ENCODE measurements around the gene LEKR1. TPM values are rescaled to one million over a fixed set of nuclear protein-coding genes. Genes with fewer than 3 reads are reported as not detected.
A peak's percentile ranks its signal among the peaks of the same experiment; 100 is the strongest.

LEKR1 gene
- total and polyA plus RNA-seq, 9 of the 15 experiments (the other 6 are each of a cell fraction or from before 2014, with no cell fraction given) = 0.76 to 1.8 (median 1.2) TPM

GRCh38 chr3:156803952-156804741, 22.0 kb upstream of the LEKR1 start (continued):
- TF ChIP-seq ZBTB40 (IDR thresholded peaks at IDR 0.05) (no peak), ZBTB40 (CRISPR knock-in tag; IDR thresholded peaks at IDR 0.05) (no peak), HLTF (IDR thresholded peaks at IDR 0.05) (no peak), ZNF436 (CRISPR knock-in tag; IDR thresholded peaks at IDR 0.05) (no peak), ZNF57 (CRISPR knock-in tag; IDR thresholded peaks at IDR 0.05) (no peak), ZZZ3 (IDR thresholded peaks at IDR 0.05) (no peak), MTF1 (CRISPR knock-in tag; IDR thresholded peaks at IDR 0.05; ENCODE audit: borderline replicate concordance) (no peak), ZNF408 (CRISPR knock-in tag; IDR thresholded peaks at IDR 0.05; ENCODE audit: low read depth) (no peak), ZNF609 (CRISPR knock-in tag; IDR thresholded peaks at IDR 0.05; ENCODE audit: borderline replicate concordance) (no peak), KLF16 (IDR thresholded peaks at IDR 0.05) (0 out of 2 replicates have a peak, but pooled peaks have one; percentile 12), ZNF766 (CRISPR knock-in tag; conservative IDR thresholded peaks at IDR 0.05) (no peak), JUNB (CRISPR knock-in tag; conservative IDR thresholded peaks at IDR 0.05) (no peak), NFIX (CRISPR knock-in tag; IDR thresholded peaks at IDR 0.05; ENCODE audit: low read depth) (no peak)

Measured in K562 (cell line).